T-helper 1 cell treated with Interleukin-12 subunit alpha and Interleukin-12 subunit beta and Interleukin-4 antibody, amounts not matched to agents 30 μg/mL and 1 μg/mL, for 36 hours (primary cell): ENCODE results near the gene CMBL.

Experiments
- H3K27ac Mint-ChIP-seq: one replicate; pipeline ENCODE4 v1.8.0; 2021; ENCODE audit warnings: mild to moderate bottlenecking, mixed read lengths
- H3K27me3 Mint-ChIP-seq: one replicate; pipeline ENCODE4 v1.8.0; 2021; ENCODE audit warnings: low read depth, mixed read lengths
- H3K36me3 Mint-ChIP-seq: one replicate; pipeline ENCODE4 v1.8.0; 2021; ENCODE audit warnings: low read depth, mixed read lengths
- H3K4me1 Mint-ChIP-seq: one replicate; pipeline ENCODE4 v1.8.0; 2021; ENCODE audit warnings: low read depth, mixed read lengths
- H3K4me3 Mint-ChIP-seq: one replicate; pipeline ENCODE4 v1.8.0; 2021; ENCODE audit warnings: mild to moderate bottlenecking, moderate library complexity, mixed read lengths
- H3K9me3 Mint-ChIP-seq: one replicate; pipeline ENCODE4 v1.8.0; 2021; ENCODE audit warnings: mixed read lengths

CMBL gene

DNA sequence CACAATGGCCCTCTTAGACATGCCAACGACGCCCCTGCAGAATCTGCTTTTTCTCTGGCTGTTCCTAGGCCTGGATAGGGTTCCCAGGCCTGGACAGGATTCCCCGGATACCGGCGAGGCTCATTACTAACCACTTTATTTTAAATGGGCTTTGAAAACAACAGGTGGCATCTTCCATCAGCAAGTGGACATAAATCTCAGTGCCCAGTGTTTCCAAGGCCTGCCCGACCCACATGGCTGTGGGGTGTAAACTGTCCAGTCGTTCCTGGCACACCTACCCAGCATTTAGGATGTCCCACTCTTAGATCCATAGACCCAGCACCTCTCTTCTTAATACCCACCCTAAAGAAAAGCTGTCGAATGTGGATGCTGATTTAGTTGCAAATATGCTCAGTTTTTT, 896 bp downstream of the CMBL start:
- Mint-ChIP-seq H3K27me3 (peaks cover 49% of the 10 kb centered on the region), H3K4me1 (peaks cover 8% of the 10 kb centered on the region), H3K27ac (no peak overlapping the region), H3K9me3 (no peaks in the 10 kb centered on the region), H3K36me3 (no peaks in the 10 kb centered on the region), H3K4me3 (peak overlapping the region; percentile 76)

DNA sequence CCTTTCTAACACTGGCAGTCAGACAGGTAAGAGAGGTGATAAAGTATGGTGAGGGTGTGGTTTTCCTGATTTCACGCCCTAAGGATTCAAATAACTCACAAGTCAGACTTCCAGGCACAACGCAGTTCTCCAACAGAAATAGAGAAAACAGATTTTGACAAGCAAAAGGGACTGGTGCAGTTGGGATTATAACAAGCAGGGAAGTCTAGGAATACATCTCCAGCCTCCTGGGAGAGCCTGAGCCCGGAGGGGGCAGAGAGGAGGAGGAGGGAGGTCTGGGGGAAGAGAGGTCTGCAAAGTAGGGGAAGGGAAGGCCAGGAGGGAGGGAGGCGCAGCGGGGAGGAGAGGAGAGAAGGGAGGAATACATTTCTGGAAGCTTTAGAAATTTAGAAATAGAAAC, 1.6 kb downstream of the CMBL start:
- peaks cover 8% of the 10 kb centered on the region for H3K4me1 Mint-ChIP-seq
- H3K27me3 Mint-ChIP-seq, result peaks cover 48% of the 10 kb centered on the region
- no peak overlapping the region for H3K4me3 Mint-ChIP-seq
- no peaks in the 10 kb centered on the region for H3K36me3 Mint-ChIP-seq
- no peak overlapping the region for H3K27ac Mint-ChIP-seq
- no peaks in the 10 kb centered on the region for H3K9me3 Mint-ChIP-seq

DNA sequence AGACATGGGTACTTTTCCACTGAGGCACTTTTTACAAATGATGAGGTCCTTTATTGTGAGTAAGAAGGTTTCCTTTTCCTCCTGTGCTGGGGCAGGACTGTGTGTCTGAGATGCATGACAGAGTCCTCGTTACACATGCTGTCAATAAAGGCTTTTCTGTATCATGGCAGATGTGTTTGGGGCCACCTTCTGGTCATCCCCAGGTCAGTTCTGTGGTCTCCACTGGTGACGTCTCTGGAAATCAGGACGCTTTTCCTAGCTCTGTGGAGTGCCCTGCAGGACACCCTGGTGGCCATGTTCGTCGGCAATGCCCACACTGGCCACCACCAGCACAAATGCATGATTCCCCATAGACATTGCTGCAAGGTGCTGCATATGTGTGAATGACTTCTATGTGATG, 2.8 kb downstream of the CMBL start:
- peaks cover 4% of the 10 kb centered on the region for H3K4me1 Mint-ChIP-seq
- H3K4me3 Mint-ChIP-seq, result no peak overlapping the region
- no peak overlapping the region for H3K27ac Mint-ChIP-seq

DNA sequence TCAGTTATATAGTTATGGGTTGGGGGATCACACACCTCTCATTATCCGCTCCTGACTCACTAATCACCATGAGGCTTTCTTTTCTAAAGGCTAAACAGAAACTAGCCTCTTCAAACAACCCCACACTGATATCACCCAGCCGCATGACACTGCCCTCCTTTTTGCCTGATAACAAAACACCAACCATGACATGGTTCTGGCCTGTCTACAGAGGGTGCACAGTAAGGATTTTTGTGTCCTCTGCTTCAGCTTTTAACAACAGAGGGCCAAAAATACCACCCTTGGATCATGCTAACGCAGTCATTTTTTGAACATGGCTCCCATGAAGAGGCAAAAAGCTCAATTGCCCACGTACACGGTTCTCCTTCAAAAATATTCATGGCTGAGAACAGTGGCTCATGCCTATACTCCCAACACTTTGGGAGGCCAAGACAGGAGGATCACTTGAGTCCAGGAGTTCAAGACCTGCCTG, 4.0 kb downstream of the CMBL start:
- Mint-ChIP-seq H3K36me3 (no peaks in the 10 kb centered on the region), H3K4me1 (peaks cover 4% of the 10 kb centered on the region), H3K4me3 (no peak overlapping the region), H3K9me3 (no peaks in the 10 kb centered on the region), H3K27ac (no peak overlapping the region), H3K27me3 (peaks cover 36% of the 10 kb centered on the region)

More for the DNA sequence above, 2.8 kb downstream of the CMBL start:
- Mint-ChIP-seq H3K36me3 (no peaks in the 10 kb centered on the region), H3K27me3 (peaks cover 45% of the 10 kb centered on the region), H3K9me3 (no peaks in the 10 kb centered on the region)

DNA sequence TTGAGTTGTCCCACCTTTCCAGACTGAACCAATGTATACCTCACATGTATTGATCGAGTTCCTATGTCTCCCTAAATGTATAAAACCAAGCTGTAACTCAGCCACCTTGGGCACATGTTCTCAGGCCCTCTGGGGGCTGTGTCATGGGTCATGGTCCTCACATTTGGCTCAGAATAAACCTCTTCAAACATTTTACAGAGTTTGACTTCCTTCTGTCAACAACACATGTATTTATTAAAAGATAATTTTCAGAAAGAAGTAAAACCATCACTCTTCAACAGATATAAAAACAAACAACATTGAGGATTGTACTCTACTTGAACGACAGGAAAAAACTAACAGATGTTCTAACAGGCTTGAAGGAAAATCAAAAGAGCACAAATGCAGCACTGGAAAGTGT, 4.5 kb downstream of the CMBL start:
- Mint-ChIP-seq H3K27me3 (peaks cover 31% of the 10 kb centered on the region), H3K9me3 (no peaks in the 10 kb centered on the region), H3K36me3 (no peaks in the 10 kb centered on the region), H3K4me1 (peaks cover 4% of the 10 kb centered on the region), H3K27ac (no peak overlapping the region), H3K4me3 (no peak overlapping the region)

DNA sequence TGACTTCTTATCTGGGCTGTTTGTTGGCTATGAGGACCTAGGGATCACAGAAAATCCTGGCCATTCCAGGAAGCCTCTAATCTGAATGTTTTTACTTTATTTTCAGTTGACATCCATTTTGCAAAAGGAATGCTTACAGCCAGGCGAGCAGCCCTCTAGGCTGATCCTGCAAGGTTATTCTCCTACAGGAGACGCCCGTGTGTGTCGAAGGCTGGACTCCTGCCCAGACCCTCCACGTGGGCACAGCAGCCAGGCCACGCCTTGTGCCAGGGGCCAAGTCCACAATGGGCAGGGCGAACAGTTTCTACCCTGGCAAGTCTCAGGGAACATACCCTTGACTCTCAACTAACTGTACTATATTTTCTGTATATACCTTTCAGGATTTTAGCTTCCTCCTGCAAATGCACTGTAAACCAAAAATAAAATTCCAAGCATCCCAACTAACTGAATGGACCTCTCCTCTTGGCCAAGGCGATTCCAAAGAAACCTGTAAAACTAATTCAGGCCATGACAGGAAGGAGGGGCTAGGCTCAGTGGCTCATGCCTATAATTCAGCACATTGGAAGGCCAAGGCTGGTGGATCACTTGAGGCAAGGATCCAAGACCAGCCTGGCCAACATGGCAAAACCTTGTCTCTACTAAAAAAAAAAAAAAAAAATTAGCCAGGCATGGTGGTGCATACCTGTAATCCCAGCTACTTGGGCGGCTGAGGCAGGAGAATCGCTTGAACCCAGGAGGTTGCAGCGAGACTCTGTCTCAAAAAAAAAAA, 5.7 kb downstream of the CMBL start:
- Mint-ChIP-seq H3K4me1 (no peaks in the 10 kb centered on the region), H3K36me3 (no peaks in the 10 kb centered on the region), H3K27me3 (peaks cover 25% of the 10 kb centered on the region), H3K27ac (no peak overlapping the region), H3K4me3 (no peak overlapping the region), H3K9me3 (no peaks in the 10 kb centered on the region)

DNA sequence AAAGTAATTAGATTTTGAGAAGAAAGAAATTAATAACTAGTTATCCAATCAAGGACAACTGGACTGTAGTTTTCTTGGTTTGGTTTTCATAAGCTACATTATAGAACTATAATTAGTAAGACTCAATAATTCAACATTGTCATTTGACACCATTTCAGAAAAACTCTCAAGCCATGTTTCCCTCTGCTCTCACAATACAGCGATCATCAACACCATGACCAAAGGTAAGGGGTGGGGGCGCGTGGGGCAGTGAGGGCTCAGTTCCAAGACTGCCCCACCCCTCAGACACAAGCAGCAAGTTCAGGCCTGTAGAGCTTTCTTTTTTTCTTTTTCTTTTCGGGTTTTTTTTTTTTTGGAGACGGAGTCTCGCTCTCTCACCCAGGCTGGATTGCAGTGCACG, 6.4 kb downstream of the CMBL start:
- Mint-ChIP-seq H3K27ac (no peak overlapping the region), H3K36me3 (no peaks in the 10 kb centered on the region), H3K4me3 (no peak overlapping the region), H3K9me3 (no peaks in the 10 kb centered on the region), H3K27me3 (peaks cover 17% of the 10 kb centered on the region), H3K4me1 (no peaks in the 10 kb centered on the region)

DNA sequence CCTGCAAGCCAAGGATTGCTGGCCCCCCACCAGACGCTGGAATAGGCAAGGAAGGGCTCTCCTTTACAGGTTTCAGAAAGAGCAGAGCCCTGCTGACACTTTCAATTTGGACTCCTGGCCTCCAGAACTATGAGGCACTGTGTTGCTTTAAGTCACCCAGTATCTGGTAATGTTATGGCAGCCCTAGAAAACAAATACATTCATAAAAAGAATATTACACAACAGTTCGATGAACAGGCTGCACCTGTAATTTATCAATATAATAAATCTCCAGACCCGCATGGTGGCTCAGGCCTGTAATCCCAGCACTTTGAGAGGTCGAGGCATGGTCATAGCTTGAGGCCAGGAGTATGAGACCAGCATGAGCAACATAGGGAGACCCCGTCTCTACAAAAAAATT, 7.5 kb downstream of the CMBL start:
- Mint-ChIP-seq H3K27me3 (peaks cover 9% of the 10 kb centered on the region), H3K4me1 (no peaks in the 10 kb centered on the region), H3K36me3 (no peaks in the 10 kb centered on the region), H3K27ac (no peak overlapping the region), H3K9me3 (no peaks in the 10 kb centered on the region), H3K4me3 (no peak overlapping the region)

DNA sequence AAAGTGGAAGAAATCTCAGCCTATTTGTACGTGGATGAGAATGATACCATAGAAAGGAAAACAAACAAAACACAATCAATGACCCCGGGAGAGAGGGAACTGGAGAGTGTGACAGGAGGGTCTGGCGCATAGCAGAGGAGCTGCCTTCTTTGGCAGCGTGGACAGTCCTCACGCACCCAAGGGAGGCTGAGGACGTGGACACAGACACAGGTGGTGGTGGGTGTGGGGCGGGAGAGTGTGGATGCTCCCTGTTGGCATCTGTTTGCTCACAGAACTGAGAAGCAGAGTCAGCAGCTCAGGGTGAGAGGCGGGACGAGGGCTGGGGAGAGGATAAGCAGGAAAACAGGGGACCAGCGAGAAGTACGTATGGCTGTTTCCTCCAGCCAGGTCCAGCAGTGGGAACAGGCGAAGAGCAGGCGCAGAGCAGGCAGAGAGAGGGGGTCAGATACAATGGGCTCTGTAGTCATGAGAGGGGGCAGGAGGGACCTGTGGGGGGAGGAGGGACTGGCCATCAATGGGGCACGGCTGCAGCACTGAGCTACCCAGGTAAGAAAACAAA, 10.0 kb downstream of the CMBL start:
- Mint-ChIP-seq H3K27me3 (peaks cover 11% of the 10 kb centered on the region), H3K4me1 (no peaks in the 10 kb centered on the region), H3K36me3 (no peaks in the 10 kb centered on the region), H3K27ac (no peak overlapping the region), H3K9me3 (no peaks in the 10 kb centered on the region), H3K4me3 (no peak overlapping the region)

DNA sequence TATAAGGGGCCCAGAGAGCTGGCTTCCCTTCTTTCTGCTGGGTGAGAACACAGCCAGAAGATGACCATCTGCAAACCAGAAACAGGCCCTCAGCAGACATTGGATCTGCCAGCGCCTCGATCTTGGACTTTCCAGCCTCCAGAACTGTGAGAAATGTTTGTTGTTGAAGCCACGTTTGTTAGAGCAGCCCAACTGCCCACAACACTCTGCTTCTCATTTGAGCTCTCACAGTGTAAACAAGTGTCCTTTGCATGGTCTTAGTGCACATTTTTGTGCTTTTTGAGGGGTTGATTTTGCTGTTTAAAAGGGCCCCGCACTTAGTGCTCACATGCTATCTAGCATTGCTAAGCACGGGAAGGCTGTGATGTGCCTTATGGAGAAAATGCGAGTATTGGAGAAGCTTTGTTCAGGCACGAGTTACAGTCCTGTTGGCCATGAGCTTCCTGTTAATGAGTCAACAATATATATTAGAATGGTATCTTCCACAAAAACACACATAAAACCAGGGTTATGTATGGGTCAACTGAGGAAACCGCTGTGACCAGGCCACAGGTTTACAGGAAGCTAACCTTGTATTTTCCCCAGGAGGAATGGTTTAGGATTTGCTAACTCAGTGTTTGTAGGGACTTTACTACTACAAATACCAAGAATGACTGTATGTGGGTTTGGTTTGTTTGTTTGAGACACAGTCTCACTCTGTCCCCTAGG, 11.9 kb downstream of the CMBL start:
- no peak overlapping the region for H3K4me3 Mint-ChIP-seq
- H3K4me1 Mint-ChIP-seq, result no peaks in the 10 kb centered on the region
- H3K36me3 Mint-ChIP-seq, result no peaks in the 10 kb centered on the region
- H3K27me3 Mint-ChIP-seq, result peaks cover 14% of the 10 kb centered on the region
- no peaks in the 10 kb centered on the region for H3K9me3 Mint-ChIP-seq
- H3K27ac Mint-ChIP-seq, result no peak overlapping the region

DNA sequence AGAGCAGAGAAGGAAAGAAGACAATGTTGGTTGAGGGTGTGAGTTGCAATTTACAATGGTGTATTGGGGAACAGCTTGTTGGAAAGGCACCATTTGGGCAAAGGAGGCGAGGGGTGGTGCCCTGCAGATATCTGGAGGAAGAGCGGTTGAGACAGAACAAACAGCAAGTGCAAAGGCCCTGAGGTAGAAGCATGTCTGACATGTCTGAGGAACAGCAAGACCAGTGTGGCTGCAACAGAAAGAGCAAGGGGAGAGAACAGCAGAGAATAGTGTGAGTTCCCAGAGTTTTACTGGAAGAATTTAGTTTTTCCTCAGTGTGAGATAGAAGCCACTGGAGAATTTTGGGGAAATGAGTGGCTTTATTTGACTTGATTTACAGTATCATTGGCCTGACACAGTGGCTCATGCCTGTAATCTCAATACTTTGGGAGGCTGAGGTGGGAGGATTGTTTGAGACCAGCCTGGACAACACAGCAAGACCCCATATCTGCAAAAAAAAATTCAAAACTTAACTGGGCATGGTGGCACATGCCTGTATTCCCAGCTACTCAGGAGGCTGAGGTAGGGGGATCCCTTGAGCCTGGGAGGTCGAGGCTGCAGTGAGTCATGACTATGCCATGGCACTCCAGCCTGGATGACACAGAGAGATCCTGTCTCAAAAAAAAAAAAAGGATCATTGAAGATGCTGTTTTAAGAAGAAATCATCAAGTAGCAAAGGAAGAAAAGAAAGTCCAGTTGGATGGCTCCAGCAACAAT, 13.6 kb downstream of the CMBL start:
- Mint-ChIP-seq H3K36me3 (no peaks in the 10 kb centered on the region), H3K27me3 (peaks cover 16% of the 10 kb centered on the region), H3K27ac (no peak overlapping the region), H3K9me3 (no peaks in the 10 kb centered on the region), H3K4me3 (no peak overlapping the region), H3K4me1 (no peaks in the 10 kb centered on the region)

DNA sequence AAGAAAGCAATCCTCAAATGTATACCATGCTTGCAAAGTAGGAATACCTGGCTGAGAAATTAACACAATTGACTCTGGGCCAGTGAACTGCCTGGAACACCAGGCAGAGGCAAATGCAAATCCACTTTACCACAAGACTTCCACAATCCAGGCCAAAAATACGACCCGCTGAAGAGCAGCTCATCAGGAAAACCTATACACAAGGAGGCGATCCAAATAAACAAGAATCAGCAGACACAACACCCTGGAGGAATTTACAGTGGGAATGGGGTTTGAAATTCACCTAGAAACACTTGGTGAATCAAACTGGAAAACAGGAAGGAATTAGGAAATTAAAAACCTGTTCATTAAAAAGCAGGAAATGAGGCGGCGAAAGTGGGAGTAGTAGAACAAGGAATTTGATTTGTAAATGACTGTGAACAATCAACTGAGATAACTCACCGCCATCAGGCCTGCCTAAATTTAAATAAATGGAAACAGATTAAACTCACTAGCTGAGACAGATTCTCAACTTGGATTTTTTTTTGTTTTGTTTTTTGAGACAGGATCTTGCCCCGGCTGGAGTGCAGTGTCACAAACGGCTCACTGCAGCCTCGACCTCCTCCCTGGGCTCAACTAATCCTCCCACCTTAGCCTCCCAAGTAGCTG, 15.9 kb downstream of the CMBL start:
- Mint-ChIP-seq H3K27me3 (peaks cover 16% of the 10 kb centered on the region), H3K4me3 (no peak overlapping the region), H3K9me3 (no peaks in the 10 kb centered on the region), H3K36me3 (no peaks in the 10 kb centered on the region), H3K27ac (no peak overlapping the region), H3K4me1 (no peaks in the 10 kb centered on the region)

DNA sequence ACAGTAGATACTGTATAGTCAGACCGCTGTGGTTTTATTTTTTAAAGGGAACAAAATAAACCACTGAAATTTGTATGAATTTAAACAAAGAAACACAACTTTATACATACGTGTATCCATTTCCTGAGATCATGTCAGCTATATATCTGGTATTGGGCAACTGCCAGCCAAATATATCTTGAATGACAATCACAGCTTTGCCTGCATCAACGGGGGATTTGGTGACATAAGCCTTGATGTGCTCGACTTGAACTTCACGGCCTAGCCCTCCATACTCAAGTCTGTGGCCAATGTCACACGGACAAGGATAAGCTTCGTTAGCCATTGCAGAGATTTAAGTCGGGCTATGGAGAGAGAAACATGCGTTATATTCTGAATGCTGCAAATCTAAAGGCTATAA, 17.3 kb downstream of the CMBL start:
- Mint-ChIP-seq H3K36me3 (no peaks in the 10 kb centered on the region), H3K4me3 (no peak overlapping the region), H3K27me3 (peaks cover 16% of the 10 kb centered on the region), H3K9me3 (no peaks in the 10 kb centered on the region), H3K4me1 (no peaks in the 10 kb centered on the region), H3K27ac (no peak overlapping the region)

DNA sequence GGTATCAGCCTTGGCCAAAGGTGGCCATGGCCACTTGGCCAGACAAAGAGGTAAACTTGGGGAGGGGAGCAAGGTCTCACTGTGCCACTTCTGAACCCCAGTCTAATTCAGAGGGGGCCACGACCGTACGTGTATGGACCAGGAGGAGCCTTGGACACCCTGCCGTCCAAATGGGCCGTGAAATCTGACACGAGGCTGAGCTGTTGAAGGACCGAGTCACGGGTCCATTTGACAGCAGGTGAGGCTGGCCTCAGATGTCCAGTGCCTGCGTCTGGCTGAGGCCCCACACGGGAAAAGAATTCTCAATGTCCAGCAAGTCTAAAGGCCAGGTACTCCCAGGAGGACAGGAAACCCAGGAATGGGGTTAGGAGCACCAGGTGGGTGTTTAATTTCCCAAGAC, 17.7 kb downstream of the CMBL start:
- Mint-ChIP-seq H3K4me3 (no peak overlapping the region), H3K9me3 (no peaks in the 10 kb centered on the region), H3K4me1 (no peaks in the 10 kb centered on the region), H3K27ac (no peak overlapping the region), H3K27me3 (peaks cover 16% of the 10 kb centered on the region), H3K36me3 (no peaks in the 10 kb centered on the region)
